Activated naive CD8-positive, alpha-beta T cell treated with anti-CD3 and anti-CD28 coated beads for 36 hours (primary cell): Measurements from ENCODE around the gene MYH9. TPM values are rescaled to one million over a fixed set of nuclear protein-coding genes. Genes with fewer than 3 reads are reported as not detected.
"Not testable (repeated sequence)": the region's sequence is repeated elsewhere in the genome, so short reads cannot be mapped to it uniquely, and the experiment has no call there.

Experiments used
- DNase-seq: peaks from one replicate; pipeline ENCODE4 v3.0.0; 2021
- H3K27ac Mint-ChIP-seq: one replicate; pipeline ENCODE4 v1.8.0; 2022; ENCODE audit warnings: mild to moderate bottlenecking, moderate library complexity, mixed read lengths
- H3K27me3 Mint-ChIP-seq: one replicate; pipeline ENCODE4 v1.8.0; 2022; ENCODE audit warnings: mild to moderate bottlenecking, mixed read lengths
- H3K36me3 Mint-ChIP-seq: one replicate; pipeline ENCODE4 v1.8.0; 2021; ENCODE audit warnings: mild to moderate bottlenecking, mixed read lengths
- H3K4me1 Mint-ChIP-seq: one replicate; pipeline ENCODE4 v1.8.0; 2021; ENCODE audit warnings: mixed read lengths
- H3K4me3 Mint-ChIP-seq: one replicate; pipeline ENCODE4 v1.8.0; 2022; ENCODE audit warnings: mild to moderate bottlenecking, moderate library complexity, mixed read lengths
- H3K9me3 Mint-ChIP-seq: one replicate; pipeline ENCODE4 v1.8.0; 2022; ENCODE audit warnings: mixed read lengths
- total RNA-seq, 2 experiments: library from RNA; stranded (reverse); gene quantifications; one replicate each; pipeline ENCODE4 v1.2.3, GENCODE V29; 2021

The MYH9 gene
- total RNA-seq, 2 experiments from 2014 or later: 551 to 554 TPM

DNA sequence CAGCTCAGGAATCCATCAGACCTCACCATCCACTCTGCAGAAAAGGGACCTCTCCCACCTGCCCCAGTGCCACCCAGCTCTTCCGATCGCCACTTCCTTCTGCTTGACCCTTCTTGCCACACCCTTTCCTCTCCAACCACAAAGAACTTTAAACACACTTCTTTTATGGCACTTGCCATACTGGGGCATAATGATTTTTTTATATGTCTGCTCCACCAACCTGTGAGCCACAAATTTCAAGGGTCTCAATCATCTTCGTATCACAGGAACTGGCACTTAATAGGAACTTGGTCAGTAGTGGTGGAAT is 11.7 kb upstream of the MYH9 start:
- Mint-ChIP-seq H3K27me3 (no peaks in the 10 kb centered on the region), H3K4me3 (no peak overlapping the region), H3K36me3 (no peaks in the 10 kb centered on the region)

DNA sequence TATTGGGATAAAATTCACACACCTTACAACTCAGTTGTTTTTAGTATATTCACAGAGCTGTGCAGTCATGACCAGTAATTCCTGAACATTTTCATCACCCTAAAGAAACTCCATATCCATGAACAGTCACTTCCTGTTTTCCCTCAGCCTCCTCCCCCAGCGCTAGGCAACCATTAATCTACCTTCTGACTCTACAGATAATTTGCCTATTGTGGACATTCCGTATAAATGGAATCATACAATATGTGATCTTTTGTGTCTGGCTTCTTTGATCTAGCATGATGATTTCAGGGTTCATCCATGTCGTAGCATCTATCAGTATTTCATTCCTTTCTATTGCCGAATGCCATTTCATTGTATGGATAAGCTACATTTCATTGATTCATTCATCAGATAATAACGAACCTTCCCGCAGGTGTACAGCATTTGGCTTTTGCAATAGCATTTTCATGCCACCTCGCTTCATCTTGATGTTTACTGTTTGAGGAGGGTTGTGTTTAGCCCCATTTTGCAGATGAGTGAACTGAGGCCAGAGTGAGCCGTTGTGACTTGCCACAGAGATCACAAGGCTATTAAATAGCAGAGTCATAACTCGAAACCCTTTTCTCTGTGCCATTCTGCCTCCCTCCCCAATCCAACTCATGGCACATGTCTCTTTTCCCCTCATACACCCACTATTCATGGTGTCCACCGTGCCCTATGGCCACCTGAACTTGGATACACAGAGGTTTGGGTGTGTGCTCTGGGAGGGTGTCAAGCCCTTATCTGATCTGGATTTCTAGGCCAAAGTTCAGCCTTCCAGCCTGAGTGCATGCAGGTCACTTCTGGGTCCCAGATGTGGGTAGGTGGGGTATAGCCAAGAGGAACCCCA is 11.1 kb upstream of the MYH9 start:
- Mint-ChIP-seq H3K4me3 (no peak overlapping the region), H3K9me3 (no peaks in the 10 kb centered on the region), H3K27ac (no peak overlapping the region), H3K27me3 (no peaks in the 10 kb centered on the region), H3K4me1 (peaks cover 10% of the 10 kb centered on the region), H3K36me3 (no peaks in the 10 kb centered on the region)
- no peak for DNase-seq

More for the DNA sequence above, 11.7 kb upstream of the MYH9 start:
- Mint-ChIP-seq H3K4me1 (peaks cover 12% of the 10 kb centered on the region), H3K27ac (peak overlapping the region; percentile 11), H3K9me3 (no peaks in the 10 kb centered on the region)
- no peak for DNase-seq

DNA sequence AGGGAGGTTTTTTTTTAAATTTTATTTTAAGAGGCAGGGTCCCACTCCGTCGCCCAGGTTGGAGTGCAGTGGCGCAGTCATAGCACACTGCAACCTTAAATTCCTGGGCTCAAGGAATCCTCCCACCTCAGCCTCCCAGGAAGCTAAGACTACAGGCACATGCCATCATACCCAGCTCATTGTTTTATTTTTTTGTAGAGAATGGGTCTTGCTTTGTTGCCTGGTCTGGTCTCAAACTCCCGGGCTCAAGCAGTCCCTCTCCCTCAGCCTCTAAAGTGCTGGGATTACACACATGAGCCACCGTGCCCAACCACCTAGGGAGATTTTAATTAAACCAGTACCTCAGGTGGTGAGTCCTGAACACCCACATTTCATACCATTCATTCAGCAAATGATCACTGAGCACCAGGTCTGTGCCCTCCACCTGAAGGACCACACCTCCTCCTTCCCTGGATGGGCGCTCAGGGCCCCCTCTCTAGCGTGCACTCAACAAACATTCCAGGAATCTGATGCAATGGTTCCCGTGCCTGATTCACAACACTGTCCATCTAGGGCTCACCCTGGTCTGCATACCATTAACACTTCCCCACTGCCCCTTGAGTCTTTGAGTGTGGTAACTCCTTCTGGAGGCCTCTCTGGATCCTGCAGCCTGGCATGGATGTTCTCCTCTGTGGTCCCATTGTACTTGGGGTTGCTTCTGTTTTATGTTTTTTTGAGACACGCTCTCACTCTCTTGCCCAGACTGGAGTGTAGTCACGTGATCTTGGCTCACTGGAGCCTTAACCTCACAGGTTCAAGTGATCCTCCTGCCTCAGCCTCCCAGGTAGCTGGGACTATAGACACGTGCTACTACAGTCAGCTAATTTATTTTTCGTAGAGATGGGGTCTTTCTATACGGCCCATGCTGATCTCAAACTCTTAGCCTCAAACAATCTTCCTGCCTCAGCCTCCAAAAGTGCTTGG is 9.6 kb upstream of the MYH9 start:
- Mint-ChIP-seq H3K36me3 (no peaks in the 10 kb centered on the region), H3K27me3 (no peaks in the 10 kb centered on the region), H3K27ac (no peak overlapping the region), H3K4me3 (no peak overlapping the region), H3K9me3 (no peaks in the 10 kb centered on the region), H3K4me1 (peaks cover 10% of the 10 kb centered on the region)
- DNase-seq: no peak

DNA sequence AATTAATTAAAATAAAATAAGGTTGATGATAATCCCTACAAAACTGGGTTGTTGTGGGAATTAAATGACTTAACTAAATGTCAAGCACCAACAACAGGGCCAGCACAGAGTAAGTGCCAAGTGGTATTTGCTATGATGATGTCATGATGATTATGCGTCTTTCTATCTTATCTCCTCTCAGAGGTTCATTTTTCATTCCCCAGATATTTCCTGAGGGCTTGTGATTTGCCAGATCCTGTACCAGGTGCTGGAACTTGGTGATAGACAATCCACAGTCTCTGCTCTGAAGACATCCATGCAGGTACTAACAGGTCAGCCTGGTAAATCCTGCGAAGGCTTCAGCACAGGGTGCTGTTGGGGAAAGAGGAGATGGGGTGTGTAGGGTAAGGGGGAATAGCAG is 8.1 kb upstream of the MYH9 start:
- Mint-ChIP-seq H3K36me3 (no peaks in the 10 kb centered on the region), H3K27me3 (no peaks in the 10 kb centered on the region), H3K27ac (no peak overlapping the region), H3K4me1 (peaks cover 12% of the 10 kb centered on the region), H3K4me3 (no peak overlapping the region), H3K9me3 (no peaks in the 10 kb centered on the region)
- DNase-seq: no peak

DNA sequence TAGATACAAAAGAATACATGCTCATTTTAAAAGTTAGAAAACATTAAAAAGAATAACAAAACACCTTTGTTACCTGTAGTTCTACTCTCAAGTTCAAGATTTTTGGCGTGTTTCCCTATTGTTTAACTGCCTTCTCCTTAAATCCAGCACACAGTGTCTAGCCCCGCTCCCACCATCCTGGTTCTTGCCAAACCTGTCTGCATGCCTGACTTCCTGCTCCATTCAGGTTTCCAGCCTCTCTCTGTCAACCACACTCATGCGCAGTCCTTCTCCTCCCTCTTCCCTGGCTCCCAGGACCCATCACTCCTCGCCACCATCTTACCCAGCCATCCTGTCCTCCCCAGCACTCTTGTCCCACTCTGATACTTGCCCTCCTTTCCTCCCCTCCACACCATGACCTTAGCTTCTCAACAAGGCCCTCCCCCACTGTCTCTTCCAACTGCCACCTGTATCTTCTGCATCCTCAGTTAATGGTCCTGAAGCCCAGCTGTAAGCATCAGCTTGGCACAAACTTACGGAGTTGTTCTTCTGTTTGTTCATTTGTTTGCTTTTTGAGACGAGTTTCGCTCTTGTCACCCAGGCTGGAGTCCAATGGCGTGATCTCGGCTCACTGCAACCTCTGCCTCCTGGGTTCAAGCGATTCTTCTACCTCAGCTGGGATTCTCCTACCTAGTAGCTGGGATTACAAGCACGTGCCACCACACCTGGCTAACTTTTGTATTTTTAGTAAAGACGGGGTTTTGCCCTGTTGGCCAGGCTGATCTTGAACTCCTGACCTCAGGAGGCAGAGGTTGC is 7.5 kb upstream of the MYH9 start:
- H3K4me3 Mint-ChIP-seq: no peak overlapping the region
- no peaks in the 10 kb centered on the region for H3K27me3 Mint-ChIP-seq
- no peak overlapping the region for H3K27ac Mint-ChIP-seq
- H3K36me3 Mint-ChIP-seq: no peaks in the 10 kb centered on the region
- peaks cover 12% of the 10 kb centered on the region for H3K4me1 Mint-ChIP-seq
- DNase-seq: no peak
- no peaks in the 10 kb centered on the region for H3K9me3 Mint-ChIP-seq

DNA sequence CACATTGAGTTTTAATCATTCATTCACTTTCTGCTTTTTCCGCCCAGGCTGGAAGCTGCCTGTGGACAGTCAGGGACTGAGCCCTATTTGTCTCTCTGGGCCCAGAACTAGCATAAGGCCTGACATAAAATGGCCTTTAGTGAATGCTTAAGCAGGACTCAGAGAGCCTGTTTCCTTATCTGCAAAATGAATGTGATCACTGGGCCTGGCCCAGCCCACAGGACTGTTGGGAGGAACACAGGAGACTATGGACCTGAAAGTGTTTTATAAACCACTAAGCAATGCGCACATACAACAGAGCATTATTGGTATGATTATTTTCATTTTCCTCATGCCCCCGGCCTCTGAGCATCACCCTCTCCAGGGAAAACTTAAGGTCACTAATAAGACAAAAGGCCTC is 3.9 kb upstream of the MYH9 start:
- Mint-ChIP-seq H3K4me1 (peaks cover 13% of the 10 kb centered on the region), H3K4me3 (no peak overlapping the region), H3K36me3 (peaks cover 2% of the 10 kb centered on the region), H3K27ac (no peak overlapping the region), H3K9me3 (no peaks in the 10 kb centered on the region), H3K27me3 (no peaks in the 10 kb centered on the region)
- DNase-seq: no peak

DNA sequence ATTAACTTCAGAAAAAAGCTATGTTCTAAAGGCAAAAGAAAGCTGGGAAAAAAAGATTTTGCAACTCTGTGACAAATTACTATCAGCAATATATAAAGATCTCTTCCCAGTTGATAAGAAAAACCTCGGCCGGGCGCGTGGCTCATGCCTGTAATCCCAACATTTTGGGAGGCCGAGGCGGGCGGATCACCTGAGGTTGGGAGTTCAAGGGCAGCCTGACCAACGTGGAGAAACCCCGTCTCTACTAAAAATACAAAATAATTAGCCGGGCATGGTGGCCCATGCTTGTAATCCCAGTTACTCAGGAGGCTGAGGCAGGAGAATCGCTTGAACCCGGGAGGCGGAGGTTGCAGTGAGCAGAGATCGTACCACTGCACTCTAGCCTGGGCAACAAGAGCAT is 1.4 kb upstream of the MYH9 start:
- H3K27me3 Mint-ChIP-seq, H3K9me3 Mint-ChIP-seq, H3K27ac Mint-ChIP-seq, DNase-seq: not testable (repeated sequence)
- H3K36me3 Mint-ChIP-seq: peaks cover 26% of the 10 kb centered on the region
- H3K4me3 Mint-ChIP-seq: peak overlapping the region; percentile 82
- peaks cover 25% of the 10 kb centered on the region for H3K4me1 Mint-ChIP-seq

DNA sequence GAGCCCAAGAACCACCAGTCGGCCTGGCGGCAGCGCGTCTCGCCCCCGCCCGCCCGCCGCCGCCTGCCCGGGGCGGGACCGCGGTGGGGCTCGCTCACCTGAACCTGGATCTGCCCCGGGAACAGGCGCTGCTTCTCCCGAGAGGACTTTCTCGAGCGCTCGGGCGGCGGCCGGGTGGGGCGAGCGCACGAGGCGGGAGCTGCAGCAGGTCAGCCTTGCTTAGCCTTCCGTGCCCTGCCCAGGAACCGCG is 133 bp downstream of the MYH9 start:
- no peak for DNase-seq
- H3K4me3 Mint-ChIP-seq: peak overlapping the region; percentile 82
- H3K9me3 Mint-ChIP-seq: no peaks in the 10 kb centered on the region
- no peaks in the 10 kb centered on the region for H3K27me3 Mint-ChIP-seq
- peaks cover 39% of the 10 kb centered on the region for H3K36me3 Mint-ChIP-seq
- peaks cover 40% of the 10 kb centered on the region for H3K4me1 Mint-ChIP-seq
- H3K27ac Mint-ChIP-seq: peak overlapping the region; percentile 62

DNA sequence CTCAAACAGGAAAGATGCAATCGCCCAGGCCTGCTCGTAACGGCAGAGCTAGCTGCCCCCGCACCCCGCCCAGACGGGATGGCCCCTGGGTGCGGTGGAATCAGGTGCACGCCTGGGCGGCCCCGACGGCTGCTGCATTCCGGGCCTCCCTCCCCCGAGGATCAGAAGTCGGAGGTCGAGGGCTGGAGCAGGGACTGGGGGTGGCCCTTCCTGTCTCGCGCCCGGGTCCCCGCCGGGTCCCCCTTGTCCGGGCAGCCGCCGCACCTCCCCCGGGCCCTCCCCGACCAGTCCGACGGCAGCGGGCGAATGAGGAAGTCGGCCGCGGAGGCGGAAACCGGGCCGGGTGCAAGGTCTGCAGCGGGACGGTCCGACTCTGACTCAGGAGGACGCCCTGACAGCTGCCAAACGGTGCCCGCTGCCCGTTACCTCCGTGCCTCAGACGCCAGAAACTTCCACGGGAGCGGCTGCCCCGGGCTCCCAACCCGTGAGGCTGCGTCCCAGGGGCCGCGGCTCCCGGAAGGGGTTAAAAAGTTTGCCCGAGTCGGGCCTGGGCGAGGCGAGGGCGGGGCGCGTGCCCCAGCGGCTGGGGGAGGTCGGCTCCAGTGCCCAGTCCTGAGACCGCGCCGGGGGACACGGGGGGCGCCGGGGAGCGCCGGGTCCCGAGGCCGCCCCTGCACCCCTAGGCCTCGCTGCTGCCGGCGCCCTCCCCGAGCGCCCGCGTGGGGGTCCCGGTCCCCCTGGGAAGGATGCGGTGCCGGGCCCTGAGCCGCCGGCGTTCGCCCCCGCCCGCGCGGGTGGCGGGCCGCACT is 663 bp downstream of the MYH9 start:
- peaks cover 39% of the 10 kb centered on the region for H3K36me3 Mint-ChIP-seq
- no peaks in the 10 kb centered on the region for H3K27me3 Mint-ChIP-seq
- DNase-seq: peak; percentile 75
- peak overlapping the region; percentile 98 for H3K4me3 Mint-ChIP-seq
- H3K27ac Mint-ChIP-seq: peak overlapping the region; percentile 96
- H3K9me3 Mint-ChIP-seq: no peaks in the 10 kb centered on the region
- peaks cover 43% of the 10 kb centered on the region for H3K4me1 Mint-ChIP-seq

DNA sequence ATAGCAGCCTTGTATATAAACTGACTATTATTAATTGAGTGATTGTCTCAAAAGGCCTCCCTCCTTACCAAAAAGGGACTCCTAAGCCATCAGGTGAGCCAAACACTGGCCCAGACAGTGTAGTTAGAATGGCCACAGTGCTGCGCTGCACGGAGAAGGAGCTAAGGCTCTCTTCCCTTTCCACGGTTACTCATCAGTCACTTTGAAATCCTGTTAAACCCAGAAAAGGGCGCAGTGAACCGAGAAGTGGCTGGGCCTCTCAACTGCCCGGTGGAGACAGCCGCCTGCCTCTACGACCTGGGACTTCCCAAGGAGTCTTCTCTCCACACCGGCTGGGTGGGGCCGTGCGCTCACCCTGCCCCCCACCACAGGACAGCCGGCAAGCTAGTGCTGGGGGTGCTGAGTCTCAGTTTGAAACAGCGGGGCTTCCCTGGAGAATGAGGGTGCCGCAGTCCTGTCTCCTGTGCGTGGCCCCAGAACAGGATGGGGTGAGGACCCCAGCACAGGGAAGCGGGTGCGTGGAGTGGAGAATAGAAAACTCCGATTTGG is 1.3 kb downstream of the MYH9 start:
- peak; percentile 80 for DNase-seq
- H3K4me3 Mint-ChIP-seq: peak overlapping the region; percentile 98
- peaks cover 48% of the 10 kb centered on the region for H3K4me1 Mint-ChIP-seq

DNA sequence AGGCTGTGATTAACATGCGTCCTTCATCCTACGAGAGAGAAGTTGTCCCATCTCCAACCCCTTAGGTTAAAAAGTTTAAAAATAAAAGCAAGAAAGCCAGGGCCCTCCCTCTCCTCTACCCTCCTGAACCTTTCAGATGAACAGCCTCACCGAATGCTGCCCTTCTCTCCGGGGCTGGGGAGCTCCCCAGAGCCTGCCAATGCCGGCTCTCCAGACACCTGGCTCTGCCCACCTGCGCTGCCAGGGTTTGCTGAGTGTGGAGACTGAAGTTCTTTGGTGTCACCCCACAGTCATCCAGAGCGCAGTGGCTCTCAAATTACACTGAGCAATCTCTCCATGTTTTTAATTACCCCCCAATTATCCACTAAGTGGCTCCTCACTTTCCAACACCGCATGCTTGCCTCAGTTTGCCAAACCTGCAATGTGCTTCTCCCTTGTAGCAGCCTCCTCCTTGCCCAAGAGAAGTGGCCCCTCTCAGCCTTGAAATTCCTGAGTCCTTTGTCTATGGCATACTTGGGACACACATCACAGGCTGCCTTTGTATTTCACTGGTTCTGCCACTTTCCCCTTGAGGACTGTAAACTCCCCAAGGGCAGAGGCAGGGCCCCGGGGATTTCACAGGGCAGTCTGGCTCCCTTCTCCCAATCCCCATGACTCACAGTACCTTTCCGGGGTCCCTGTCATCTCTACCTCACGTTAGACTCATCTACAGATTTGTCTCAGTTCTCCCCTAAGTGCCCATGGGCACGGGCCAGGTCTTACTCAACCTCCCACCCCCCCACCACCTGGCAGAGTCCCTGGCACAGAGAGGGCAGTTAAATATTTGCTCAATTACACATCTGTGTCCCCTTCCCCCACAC is 2.0 kb downstream of the MYH9 start:
- Mint-ChIP-seq H3K9me3 (no peaks in the 10 kb centered on the region), H3K27me3 (no peaks in the 10 kb centered on the region), H3K36me3 (peaks cover 47% of the 10 kb centered on the region), H3K27ac (peak overlapping the region; percentile 96), H3K4me1 (peaks cover 54% of the 10 kb centered on the region), H3K4me3 (peak overlapping the region; percentile 98)
- DNase-seq: peak; percentile 70

More for the DNA sequence above, 1.3 kb downstream of the MYH9 start:
- H3K27me3 Mint-ChIP-seq: no peaks in the 10 kb centered on the region
- H3K36me3 Mint-ChIP-seq: peaks cover 43% of the 10 kb centered on the region
- peak overlapping the region; percentile 96 for H3K27ac Mint-ChIP-seq
- H3K9me3 Mint-ChIP-seq: no peaks in the 10 kb centered on the region

DNA sequence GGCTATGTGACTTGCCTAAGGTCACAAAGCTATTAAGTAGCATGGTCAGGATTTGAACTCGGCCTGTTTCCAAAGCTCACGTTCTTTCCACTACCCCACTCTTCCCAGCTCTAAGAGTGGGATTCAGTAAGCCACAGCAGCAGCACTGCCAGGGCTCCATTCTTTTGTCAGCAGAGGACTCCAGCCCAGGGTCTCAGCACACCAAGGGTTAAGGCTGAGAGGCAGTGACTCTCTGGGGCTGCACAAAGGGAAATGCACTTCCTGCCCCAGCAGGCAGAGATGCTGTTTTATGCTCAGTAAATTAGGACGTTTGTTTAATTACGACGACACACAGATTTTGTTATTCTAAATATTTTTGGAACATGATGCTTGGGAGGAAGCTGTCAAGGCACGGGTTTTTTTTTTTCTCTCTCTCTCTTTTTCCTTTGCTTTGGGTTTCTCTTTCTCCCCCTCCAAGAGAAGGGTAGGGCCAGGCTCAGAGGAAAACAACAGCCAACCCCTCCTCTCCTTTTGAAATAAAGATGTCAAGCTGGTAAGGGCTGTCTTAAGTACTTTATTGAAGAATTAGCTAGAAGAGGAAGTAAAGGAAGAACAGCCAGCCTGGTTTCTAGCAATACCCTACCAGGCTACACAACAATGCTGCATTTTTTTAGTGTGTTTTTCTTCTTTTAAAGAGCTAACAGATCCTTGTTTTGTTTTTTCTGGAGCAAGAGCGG is 2.8 kb downstream of the MYH9 start:
- Mint-ChIP-seq H3K4me1 (peaks cover 62% of the 10 kb centered on the region), H3K27ac (peak overlapping the region; percentile 96), H3K9me3 (no peaks in the 10 kb centered on the region), H3K27me3 (no peaks in the 10 kb centered on the region), H3K36me3 (peaks cover 55% of the 10 kb centered on the region), H3K4me3 (peak overlapping the region; percentile 98)
- no peak for DNase-seq

DNA sequence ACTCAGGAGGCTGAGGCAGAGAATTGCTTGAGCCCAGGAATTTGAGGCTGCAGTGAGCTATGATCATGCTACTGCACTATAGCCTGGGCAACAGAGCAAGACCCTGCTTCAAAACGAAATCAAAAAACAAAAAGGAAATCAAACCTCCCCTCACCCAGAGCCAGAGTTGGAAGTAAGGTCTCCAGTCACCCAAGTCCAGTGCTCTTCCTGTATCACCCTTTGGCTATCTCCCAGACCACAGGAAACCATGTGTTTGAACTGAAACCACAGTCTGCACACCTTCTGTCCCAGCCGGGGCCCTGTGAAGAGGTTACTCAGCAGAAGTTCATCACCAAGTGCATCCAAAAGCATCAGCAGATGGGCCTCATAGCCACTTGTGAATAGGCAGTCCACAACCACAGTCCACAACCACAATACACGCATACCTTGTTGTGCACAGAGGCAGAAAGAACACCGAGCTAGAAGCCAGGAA is 4.6 kb downstream of the MYH9 start:
- no peaks in the 10 kb centered on the region for H3K27me3 Mint-ChIP-seq
- H3K4me3 Mint-ChIP-seq: peak overlapping the region; percentile 70
- peaks cover 69% of the 10 kb centered on the region for H3K36me3 Mint-ChIP-seq
- H3K9me3 Mint-ChIP-seq: no peaks in the 10 kb centered on the region
- peaks cover 71% of the 10 kb centered on the region for H3K4me1 Mint-ChIP-seq
- H3K27ac Mint-ChIP-seq: peak overlapping the region; percentile 89
- peak; percentile 61 for DNase-seq
